Karpas-422 (cell line): Measurements from ENCODE around the gene SPOUT1. TPM values are rescaled to one million over a fixed set of nuclear protein-coding genes. Genes with fewer than 3 reads are reported as not detected.
"Not testable (repeated sequence)": the region's sequence is repeated elsewhere in the genome, so short reads cannot be mapped to it uniquely, and the experiment has no call there.

Source experiments
- DNase-seq: peaks from one replicate; pipeline ENCODE4 v3.0.0-alpha.2; 2015
- H2AFZ ChIP-seq: fragments of 200-600 bp; sonication (generic); 2 replicates; pipeline ENCODE4 v1.6.1; 2014; ENCODE audit warnings: antibody characterized with exemption, low read length, mixed read lengths
- H3K27ac ChIP-seq: fragments of 200-600 bp; sonication (generic); 2 replicates; pipeline ENCODE4 v1.5.1; 2014; ENCODE audit warnings: mild to moderate bottlenecking, low read length, moderate library complexity
- H3K27me3 ChIP-seq: fragments of 200-600 bp; sonication (generic); 2 replicates; pipeline ENCODE4 v1.6.1; 2014; ENCODE audit warnings: low read length, mixed read lengths
- H3K36me3 ChIP-seq: fragments of 200-600 bp; sonication (generic); 2 replicates; pipeline ENCODE4 v1.6.1; 2014; ENCODE audit warnings: low read length, mixed read lengths; ENCODE audit not compliant: insufficient read depth
- H3K4me1 ChIP-seq: fragments of 200-600 bp; sonication (generic); 2 replicates; pipeline ENCODE4 v1.6.1; 2014; ENCODE audit warnings: mild to moderate bottlenecking, low read length, mixed read lengths
- H3K4me2 ChIP-seq: fragments of 200-600 bp; sonication (generic); 2 replicates; pipeline ENCODE4 v1.6.1; 2014; ENCODE audit warnings: low read length, low read depth, mild to moderate bottlenecking; ENCODE audit not compliant: poor library complexity, severe bottlenecking
- H3K4me3 ChIP-seq: fragments of 200-600 bp; sonication (generic); 2 replicates; pipeline ENCODE4 v1.5.1; 2014; ENCODE audit warnings: mild to moderate bottlenecking, antibody characterized with exemption, low read length, mixed read lengths
- H3K79me2 ChIP-seq: fragments of 200-600 bp; sonication (generic); 2 replicates; pipeline ENCODE4 v1.6.1; 2014; ENCODE audit warnings: mild to moderate bottlenecking, low read length, mixed read lengths
- H3K9ac ChIP-seq: fragments of 200-600 bp; sonication (generic); 2 replicates; pipeline ENCODE4 v1.6.0; 2014; ENCODE audit warnings: low read length
- H3K9me2 ChIP-seq: fragments of 200-600 bp; sonication (generic), shearing (Covaris generic); replicated peaks from 2 replicates; pipeline ENCODE4 v1.6.0; 2014; ENCODE audit warnings: mild to moderate bottlenecking, low read length, moderate library complexity; ENCODE audit not compliant: insufficient read depth
- H3K9me3 ChIP-seq: fragments of 300-700, 200-600 bp; sonication (generic); 2 replicates; pipeline ENCODE4 v1.6.1; 2014; ENCODE audit warnings: low read length, mixed read lengths
- H4K20me1 ChIP-seq: fragments of 200-600 bp; sonication (generic); 2 replicates; pipeline ENCODE4 v1.6.1; 2014; ENCODE audit warnings: mild to moderate bottlenecking, antibody characterized with exemption, low read length, low read depth; ENCODE audit not compliant: insufficient read depth
- total RNA-seq: library from RNA; depleted of rRNA; stranded (reverse); fragments of >200 nt; shearing (Covaris generic); gene quantifications from 2 replicates; pipeline ENCODE4 v1.2.3, GENCODE V29; 2014; ENCODE audit warnings: low replicate concordance; rRNA removed

The SPOUT1 gene
- 28.6 and 42.5 TPM in 2 replicates for total RNA-seq

GRCh38 chr9:128829477-128830251 is at the start of gene SPOUT1:
SPOUT1 (minus strand) TSS chr9:128829794; CDS start chr9:128829780, 14 bp downstream.
- Histone ChIP-seq H3K9ac (peak within 1 kb of the TSS; percentile 94), H2AFZ (peak within 1 kb of the TSS; percentile 72), H3K9me2 (no peaks in the 10 kb centered on the region), H3K4me2 (peak within 1 kb of the TSS; percentile 82), H4K20me1 (no peaks in the 10 kb centered on the region), H3K9me3 (no peaks in the 10 kb centered on the region), H3K36me3 (peaks cover 24% of the 10 kb centered on the region; the same call in 1 of the 2 replicates), H3K79me2 (peaks cover 24% of the 10 kb centered on the region), H3K4me3 (peak within 1 kb of the TSS; percentile 97), H3K27me3 (no peaks in the 10 kb centered on the region), H3K27ac (peak within 1 kb of the TSS; percentile 44; the same call in 1 of the 2 replicates), H3K4me1 (peaks cover 18% of the 10 kb centered on the region)
- DNase-seq = peak; percentile 98

- Histone ChIP-seq H3K4me1 (peaks cover 19% of the 10 kb centered on the region), H3K36me3 (no peaks in the 10 kb centered on the region), H3K4me3 (no peak overlapping the region), H3K9me3 (no peaks in the 10 kb centered on the region), H2AFZ (no peak overlapping the region), H3K9ac (no peak overlapping the region), H3K9me2 (no peaks in the 10 kb centered on the region), H3K79me2 (peaks cover 57% of the 10 kb centered on the region), H4K20me1 (no peaks in the 10 kb centered on the region; the same call in 1 of the 2 replicates), H3K27me3 (no peaks in the 10 kb centered on the region), H3K4me2 (no peak overlapping the region), H3K27ac (no peak overlapping the region)
- no peak for DNase-seq
Measured at GRCh38 chr9:128877852-128878251, 48.3 kb upstream of the SPOUT1 start.

- not testable (repeated sequence) for H3K9ac ChIP-seq, H3K4me1 ChIP-seq, H3K4me3 ChIP-seq, H3K9me2 ChIP-seq, H3K4me2 ChIP-seq, H3K9me3 ChIP-seq, H2AFZ ChIP-seq, H4K20me1 ChIP-seq, H3K27ac ChIP-seq, H3K36me3 ChIP-seq, H3K27me3 ChIP-seq, DNase-seq
- H3K79me2 ChIP-seq = peaks cover 19% of the 10 kb centered on the region
Measured at GRCh38 chr9:128870941-128871265, 41.3 kb upstream of the SPOUT1 start.

GRCh38 chr9:128870128-128870940 is 40.7 kb upstream of the SPOUT1 start:
- H3K27ac ChIP-seq = no peak overlapping the region
- peaks cover 19% of the 10 kb centered on the region for H3K79me2 ChIP-seq
- no peak overlapping the region for H3K4me2 ChIP-seq
- no peak for DNase-seq
- H3K27me3 ChIP-seq = no peaks in the 10 kb centered on the region
- no peaks in the 10 kb centered on the region for H3K4me1 ChIP-seq
- H3K4me3 ChIP-seq = no peak overlapping the region
- no peak overlapping the region for H2AFZ ChIP-seq
- no peaks in the 10 kb centered on the region for H3K36me3 ChIP-seq
- no peaks in the 10 kb centered on the region for H3K9me2 ChIP-seq
- H3K9ac ChIP-seq = no peak overlapping the region
- no peaks in the 10 kb centered on the region for H4K20me1 ChIP-seq
- no peaks in the 10 kb centered on the region for H3K9me3 ChIP-seq

GRCh38 chr9:128863647-128864046 is 34.1 kb upstream of the SPOUT1 start:
- H3K27ac ChIP-seq = no peak overlapping the region
- H3K4me1 ChIP-seq = peaks cover 13% of the 10 kb centered on the region
- DNase-seq = peak; percentile 93
- H3K9ac ChIP-seq = no peak overlapping the region
- H3K36me3 ChIP-seq = no peaks in the 10 kb centered on the region
- H3K4me2 ChIP-seq = peak overlapping the region; percentile 32
- 0 out of 2 replicates have a peak overlapping the region, but pooled peaks have one; percentile 43 for H2AFZ ChIP-seq
- peaks cover 39% of the 10 kb centered on the region for H3K79me2 ChIP-seq
- H3K4me3 ChIP-seq = no peak overlapping the region
- H3K9me2 ChIP-seq = no peaks in the 10 kb centered on the region
- H3K27me3 ChIP-seq = no peaks in the 10 kb centered on the region
- H4K20me1 ChIP-seq = no peaks in the 10 kb centered on the region
- H3K9me3 ChIP-seq = no peaks in the 10 kb centered on the region

GRCh38 chr9:128862401-128862851 is 32.8 kb upstream of the SPOUT1 start:
- H3K36me3 ChIP-seq = no peaks in the 10 kb centered on the region
- no peaks in the 10 kb centered on the region for H3K27me3 ChIP-seq
- no peak overlapping the region for H3K4me2 ChIP-seq
- DNase-seq = no peak
- no peak overlapping the region for H2AFZ ChIP-seq
- peaks cover 13% of the 10 kb centered on the region for H3K4me1 ChIP-seq
- H3K9ac ChIP-seq = no peak overlapping the region
- no peaks in the 10 kb centered on the region for H3K9me3 ChIP-seq
- no peak overlapping the region for H3K27ac ChIP-seq
- no peak overlapping the region for H3K4me3 ChIP-seq
- H3K79me2 ChIP-seq = peaks cover 46% of the 10 kb centered on the region
- H4K20me1 ChIP-seq = no peaks in the 10 kb centered on the region
- no peaks in the 10 kb centered on the region for H3K9me2 ChIP-seq

GRCh38 chr9:128861501-128861900 is 31.9 kb upstream of the SPOUT1 start:
- H3K4me1 ChIP-seq = peaks cover 13% of the 10 kb centered on the region
- no peak overlapping the region for H2AFZ ChIP-seq
- H3K79me2 ChIP-seq = peaks cover 46% of the 10 kb centered on the region
- no peak overlapping the region for H3K27ac ChIP-seq
- H3K27me3 ChIP-seq = no peaks in the 10 kb centered on the region
- no peak overlapping the region for H3K4me3 ChIP-seq
- no peak for DNase-seq
- no peaks in the 10 kb centered on the region for H3K9me2 ChIP-seq
- no peaks in the 10 kb centered on the region for H4K20me1 ChIP-seq
- no peaks in the 10 kb centered on the region for H3K36me3 ChIP-seq
- H3K9ac ChIP-seq = no peak overlapping the region
- H3K9me3 ChIP-seq = no peaks in the 10 kb centered on the region
- no peak overlapping the region for H3K4me2 ChIP-seq

- Histone ChIP-seq H3K79me2 (peaks cover 45% of the 10 kb centered on the region), H3K9me3 (no peaks in the 10 kb centered on the region), H3K4me1 (peaks cover 13% of the 10 kb centered on the region), H3K9me2 (no peaks in the 10 kb centered on the region), H3K27ac (no peak overlapping the region), H3K27me3 (no peaks in the 10 kb centered on the region), H3K4me2 (no peak overlapping the region), H3K9ac (no peak overlapping the region), H3K36me3 (no peaks in the 10 kb centered on the region), H3K4me3 (no peak overlapping the region), H4K20me1 (no peaks in the 10 kb centered on the region), H2AFZ (no peak overlapping the region)
- no peak for DNase-seq
Measured at GRCh38 chr9:128860937-128861336, 31.3 kb upstream of the SPOUT1 start.
